Spleen (tissue), 11 donors: ENCODE measurements around the gene TARP.

Experiments
- DNase-seq: peaks from one replicate; pipeline ENCODE4 v3.0.0-alpha.2; 2020
- H3K27ac ChIP-seq, 8 donors: fragments of 200-600 bp; sonication (generic) in 7 of 8; 1 replicate in 4 of 8; 2 replicates in 4 of 8; pipeline versions ENCODE4 v1.5.0 to v1.8.0; 2016 to 2021; ENCODE audit warnings: inconsistent platforms in 4 of 8, mild to moderate bottlenecking in 4 of 8, moderate library complexity in 1 of 8
- H3K27me3 ChIP-seq, 7 donors: fragments of 200-600 bp; sonication (generic) in 6 of 7; replicated peaks in 1 of 7; 1 replicate in 4 of 7; 2 replicates in 3 of 7; pipeline versions ENCODE4 v1.5.0 to v1.8.0; 2016 to 2021; ENCODE audit warnings: inconsistent platforms in 3 of 7, mild to moderate bottlenecking in 1 of 7
- H3K36me3 ChIP-seq, 6 donors: fragments of 200-600 bp; sonication (generic) in 5 of 6; 1 replicate in 4 of 6; 2 replicates in 2 of 6; pipeline versions ENCODE4 v1.5.0 to v1.8.0; 2016 to 2021; ENCODE audit warnings: inconsistent platforms in 2 of 6
- H3K4me1 ChIP-seq, 6 donors: fragments of 200-600 bp; sonication (generic) in 5 of 6; 1 replicate in 3 of 6; 2 replicates in 3 of 6; pipeline versions ENCODE4 v1.5.0 to v1.8.0; 2016 to 2021; ENCODE audit warnings: inconsistent platforms in 3 of 6
- H3K4me3 ChIP-seq, 8 donors: fragments of 200-600 bp; sonication (generic) in 7 of 8; 1 replicate in 4 of 8; 2 replicates in 4 of 8; pipeline versions ENCODE4 v1.5.0 to v1.8.0; 2016 to 2021; ENCODE audit warnings: inconsistent platforms in 4 of 8, mild to moderate bottlenecking in 4 of 8, moderate library complexity in 2 of 8
- H3K9me3 ChIP-seq, 8 donors: fragments of 200-600 bp; sonication (generic) in 7 of 8; 1 replicate in 4 of 8; 2 replicates in 4 of 8; pipeline versions ENCODE4 v1.5.0 to v1.8.0; 2016 to 2021; ENCODE audit warnings: inconsistent platforms in 4 of 8
- CTCF ChIP-seq, 11 experiments: fragments of 200-600 bp in 7 of 11; fragments of 450-650 bp in 4 of 11; sonication (generic) in 4 of 11; IDR thresholded peaks in 8 of 11; conservative IDR thresholded peaks in 3 of 11; 1 replicate in 7 of 11; 2 replicates in 4 of 11; pipeline versions ENCODE4 v1.4.0 to v1.8.0; 2016 to 2021; ENCODE audit warnings: antibody characterized with exemption in 11 of 11, inconsistent platforms in 4 of 11, mild to moderate bottlenecking in 1 of 11
- POLR2A ChIP-seq, 3 donors: fragments of 450-650 bp; IDR thresholded peaks; one replicate each; pipeline ENCODE4 v1.5.1; 2017; ENCODE audit warnings: antibody characterized with exemption in 3 of 3, mild to moderate bottlenecking in 1 of 3
- POLR2AphosphoS5 ChIP-seq, 3 donors: sonication (generic); formaldehyde crosslinking; IDR thresholded peaks; one replicate each; pipeline ENCODE4 v1.5.1; 2017; ENCODE audit warnings: antibody characterized with exemption in 3 of 3
- WGBS, 5 donors: extraction: QIAGEN DNeasy Blood & Tissue Kit in 3 of 5; methylation state at CpG; one replicate each; pipeline versions ENCODE4 v1.1.5 to v1.1.7; 2013 to 2018; 5-methylcytosine and 5-hydroxymethylcytosine counted together
- intact Hi-C: fragments of 100-400 bp; cut with DNase I; formaldehyde crosslinking; loops from one replicate; pipeline ENCODE4 v1.15.0; 2023; ENCODE audit warnings: low total_unique reads
- donor health status: healthy with polysubstance abuse.
- donor health status: DM: no; HTN: no; CAD: no; lungs with moderate emphysema.
- donor health status: DM: no; HTN: no; CAD: no.
- donor health status: Bipolar disorder and iron deficiency.
- donor health status: healthy.
- donor health status: DM: no; HTN: no; CAD: no.
- donor health status: DM: yes; HTN: yes; CAD: no.

The TARP gene

GRCh38 chr7:38312821-38313220 lies 39.4 kb upstream of the TARP start:
- Histone ChIP-seq H3K27me3 (peaks cover 0 to 8% (median 0%) of the 10 kb centered on the region in 7 donors), H3K36me3 (no peaks in the 10 kb centered on the region), H3K9me3 (no peaks in the 10 kb centered on the region), H3K4me3 (no peak overlapping the region), H3K4me1 (peaks cover 0 to 76% (median 28%) of the 10 kb centered on the region in 6 donors), H3K27ac (peak overlapping the region; percentile 42 to 88 (median 72))
- 21 to 41% (median 39%) methylated on average over 2 of the region's 2 CpGs for WGBS, 5 donors
- intact Hi-C loops = no loop called here
- TF ChIP-seq POLR2AphosphoS5 (IDR thresholded peaks at IDR 0.05) = no peak
- TF ChIP-seq POLR2A (IDR thresholded peaks at IDR 0.05) = no peak
- TF ChIP-seq CTCF (IDR thresholded peaks at IDR 0.05 in 8 of 11, conservative IDR thresholded peaks at IDR 0.05 in 3 of 11) = no peak
- DNase-seq = no peak

- peak; percentile 90 for DNase-seq
- no peaks in the 10 kb centered on the region for H3K36me3 ChIP-seq
- intact Hi-C loops = no loop called here
- H3K4me1 ChIP-seq = peaks cover 0 to 76% (median 27%) of the 10 kb centered on the region in 6 donors
- peaks cover 0 to 8% (median 0%) of the 10 kb centered on the region in 7 donors for H3K27me3 ChIP-seq
- peaks cover 0 to 3% (median 0%) of the 10 kb centered on the region in 8 donors for H3K9me3 ChIP-seq
- H3K27ac ChIP-seq = peak overlapping the region; percentile 17 to 88 (median 72)
- WGBS, 5 donors = 15 to 24% (median 16%) methylated on average over 18 to 38 of the region's 38 CpGs
- peak in 2 of 3 donors; percentile 53 to 65 for TF ChIP-seq POLR2AphosphoS5 (IDR thresholded peaks at IDR 0.05)
- no peak for TF ChIP-seq POLR2A (IDR thresholded peaks at IDR 0.05)
- TF ChIP-seq CTCF (IDR thresholded peaks at IDR 0.05 in 8 of 11, conservative IDR thresholded peaks at IDR 0.05 in 3 of 11) = no peak
- H3K4me3 ChIP-seq = peak overlapping the region; percentile 22 to 72 (median 38)
These were observed 38.0 kb upstream of the TARP start for GRCh38 chr7:38311329-38311937.

- H3K4me3 ChIP-seq = peak overlapping the region; percentile 22 to 72 (median 38)
- no peak for DNase-seq
- intact Hi-C loops = no loop called here
- TF ChIP-seq POLR2A (IDR thresholded peaks at IDR 0.05) = no peak
- peak in 2 of 3 donors; percentile 49 to 52 for TF ChIP-seq POLR2AphosphoS5 (IDR thresholded peaks at IDR 0.05)
- peak overlapping the region; percentile 17 to 88 (median 72) for H3K27ac ChIP-seq
- WGBS, 5 donors = 16 to 42% (median 27%) methylated on average over 6 of the region's 6 CpGs
- H3K36me3 ChIP-seq = no peaks in the 10 kb centered on the region
- peaks cover 0 to 3% (median 0%) of the 10 kb centered on the region in 8 donors for H3K9me3 ChIP-seq
- H3K27me3 ChIP-seq = peaks cover 0 to 8% (median 0%) of the 10 kb centered on the region in 7 donors
- peaks cover 0 to 79% (median 27%) of the 10 kb centered on the region in 6 donors for H3K4me1 ChIP-seq
These were observed 37.2 kb upstream of the TARP start for GRCh38 chr7:38310591-38311101.

- Histone ChIP-seq H3K27ac (peak overlapping the region in 4 of 8 donors; percentile 77 to 88 (median 82)), H3K27me3 (peaks cover 0 to 8% (median 0%) of the 10 kb centered on the region in 7 donors), H3K9me3 (peaks cover 0 to 3% (median 0%) of the 10 kb centered on the region in 8 donors), H3K4me3 (no peak overlapping the region), H3K36me3 (no peaks in the 10 kb centered on the region), H3K4me1 (peaks cover 0 to 73% (median 27%) of the 10 kb centered on the region in 6 donors)
- 36 to 58% (median 39%) methylated on average over 5 of the region's 5 CpGs for WGBS, 5 donors
- intact Hi-C loops = no loop called here
- TF ChIP-seq CTCF (IDR thresholded peaks at IDR 0.05 in 8 of 11, conservative IDR thresholded peaks at IDR 0.05 in 3 of 11) (no peak), POLR2A (IDR thresholded peaks at IDR 0.05) (no peak), POLR2AphosphoS5 (IDR thresholded peaks at IDR 0.05) (no peak)
- no peak for DNase-seq
These were observed 36.1 kb upstream of the TARP start for GRCh38 chr7:38309555-38309954.
